C4-2B (cell line): ENCODE measurements around the gene PTF1A.

Experiments used
- H3K27ac ChIP-seq: fragments of 450-650 bp; 2 replicates; pipeline ENCODE4 v1.5.1; 2017
- CTCF ChIP-seq: fragments of 450-650 bp; conservative IDR thresholded peaks from 2 replicates; pipeline ENCODE4 v1.5.1; 2017; ENCODE audit warnings: mild to moderate bottlenecking
- ZFX ChIP-seq: fragments of 450-650 bp; IDR thresholded peaks from 2 replicates; pipeline ENCODE4 v1.6.1; 2017

The PTF1A gene

DNA sequence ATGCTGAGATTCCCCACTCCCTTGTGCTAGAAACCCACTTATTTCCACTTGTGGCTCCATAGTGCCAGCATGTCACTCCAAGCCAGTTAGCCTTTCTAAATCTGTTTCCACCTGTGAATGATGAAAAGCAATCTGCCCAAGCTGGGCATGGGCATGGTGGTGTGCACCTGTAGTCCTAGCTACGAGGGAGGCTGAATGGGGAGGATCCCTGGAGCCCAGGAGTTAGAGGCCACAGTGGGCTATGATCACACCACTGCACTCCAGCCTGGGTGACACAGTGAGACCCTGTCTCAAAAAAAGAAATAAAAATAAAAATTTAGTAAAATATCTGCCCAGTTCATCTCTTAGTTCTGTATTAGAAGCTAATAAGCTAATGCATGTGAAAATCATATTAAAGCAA, 5.0 kb upstream of the PTF1A start:
- TF ChIP-seq ZFX (no peak), CTCF (no peak)
- H3K27ac ChIP-seq = no peak overlapping the region

DNA sequence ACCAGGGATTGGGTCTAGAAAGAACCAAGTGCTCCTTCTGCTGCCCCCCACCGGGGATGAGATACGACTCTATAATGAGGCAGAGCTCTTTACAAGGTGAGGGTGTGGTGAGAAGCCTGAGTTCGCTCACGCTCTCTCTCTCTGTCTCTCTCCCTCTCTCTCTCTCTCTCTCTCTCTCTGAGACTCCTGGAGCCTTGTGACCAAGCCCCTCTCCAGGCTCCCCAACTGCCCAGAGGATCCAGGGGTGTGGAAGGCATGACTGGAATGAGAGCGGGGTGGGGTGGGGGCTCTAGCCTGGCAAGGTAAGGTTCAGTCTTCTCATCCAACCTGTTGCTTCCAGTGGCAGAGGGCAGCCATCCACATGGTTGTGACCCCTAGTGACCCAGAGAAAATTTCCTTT, 3.1 kb upstream of the PTF1A start:
- H3K27ac ChIP-seq = no peak overlapping the region
- TF ChIP-seq ZFX (no peak), CTCF (no peak)

DNA sequence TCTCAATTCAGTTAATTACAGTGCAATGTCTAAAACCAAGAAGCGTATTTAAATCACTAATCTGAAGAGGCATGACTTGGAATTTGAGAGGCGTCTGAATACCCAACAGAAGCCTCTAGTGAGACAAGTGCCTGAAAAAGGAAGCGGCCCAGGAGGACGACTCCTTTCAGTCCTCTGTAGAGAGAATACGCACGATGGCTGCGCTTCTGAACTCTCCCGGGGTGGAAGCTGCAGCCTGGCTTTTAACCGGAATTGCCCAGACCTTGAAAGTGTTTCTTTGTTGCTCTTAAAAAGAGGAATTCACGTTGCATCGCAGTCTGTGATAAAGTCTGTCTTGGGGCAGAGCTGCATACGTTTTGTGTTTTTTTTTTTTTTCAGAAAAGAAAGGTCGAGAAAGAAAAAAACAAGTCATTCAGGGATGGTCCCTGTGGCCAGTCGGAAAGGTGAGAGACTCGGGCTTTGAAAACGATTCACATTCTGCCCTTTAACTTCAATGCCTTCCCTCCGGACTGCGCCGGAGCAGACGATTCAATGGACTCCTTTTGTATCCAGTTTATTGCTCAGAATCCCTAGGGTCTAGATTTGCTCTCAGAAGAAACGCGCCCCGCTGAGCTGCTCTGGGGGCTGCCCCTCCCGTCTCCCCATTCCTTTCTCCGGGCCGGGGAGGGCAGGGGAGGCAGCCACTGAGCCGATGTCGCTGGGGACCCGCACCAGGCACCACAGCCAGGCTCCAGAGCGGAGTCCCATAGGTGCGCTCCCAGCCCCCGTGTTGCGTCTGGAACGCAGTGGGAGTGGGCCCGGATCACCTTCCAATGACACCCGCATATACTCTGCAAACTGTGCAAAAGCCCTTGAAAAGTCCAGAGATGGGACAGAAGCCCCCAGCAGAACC, 994 bp upstream of the PTF1A start:
- no peak overlapping the region for H3K27ac ChIP-seq
- TF ChIP-seq ZFX (no peak), CTCF (no peak)

- H3K27ac ChIP-seq = no peak overlapping the region
- TF ChIP-seq ZFX (no peak), CTCF (no peak)
Observed at GRCh38 chr10:23192712-23193434, 761 bp downstream of the PTF1A start.

DNA sequence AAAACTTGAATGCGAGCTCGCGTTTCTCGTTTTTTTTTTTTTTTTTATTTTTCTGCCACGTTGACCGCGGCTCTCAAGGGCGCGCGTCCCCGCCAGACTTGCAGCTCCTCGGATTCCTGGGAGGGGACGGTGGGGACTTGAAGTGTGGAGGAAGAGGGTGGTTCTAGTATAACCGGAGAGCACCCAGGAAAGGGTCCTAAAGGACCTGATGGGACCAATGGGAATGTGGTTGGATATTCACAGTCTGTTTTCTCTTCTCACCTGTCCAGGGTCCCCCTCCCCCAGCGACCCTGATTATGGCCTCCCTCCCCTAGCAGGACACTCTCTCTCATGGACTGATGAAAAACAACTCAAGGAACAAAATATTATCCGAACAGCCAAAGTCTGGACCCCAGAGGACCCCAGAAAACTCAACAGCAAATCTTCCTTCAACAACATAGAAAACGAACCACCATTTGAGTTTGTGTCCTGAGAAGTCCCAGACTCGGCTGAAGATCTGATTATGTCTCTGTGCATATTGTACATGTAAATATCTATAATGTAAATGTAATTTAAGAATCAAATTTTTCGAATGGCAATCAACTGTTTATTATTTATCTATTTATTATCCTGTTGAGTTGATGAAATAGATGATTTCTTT, 1.4 kb downstream of the PTF1A start:
- no peak overlapping the region for H3K27ac ChIP-seq
- TF ChIP-seq CTCF (no peak), ZFX (no peak)

DNA sequence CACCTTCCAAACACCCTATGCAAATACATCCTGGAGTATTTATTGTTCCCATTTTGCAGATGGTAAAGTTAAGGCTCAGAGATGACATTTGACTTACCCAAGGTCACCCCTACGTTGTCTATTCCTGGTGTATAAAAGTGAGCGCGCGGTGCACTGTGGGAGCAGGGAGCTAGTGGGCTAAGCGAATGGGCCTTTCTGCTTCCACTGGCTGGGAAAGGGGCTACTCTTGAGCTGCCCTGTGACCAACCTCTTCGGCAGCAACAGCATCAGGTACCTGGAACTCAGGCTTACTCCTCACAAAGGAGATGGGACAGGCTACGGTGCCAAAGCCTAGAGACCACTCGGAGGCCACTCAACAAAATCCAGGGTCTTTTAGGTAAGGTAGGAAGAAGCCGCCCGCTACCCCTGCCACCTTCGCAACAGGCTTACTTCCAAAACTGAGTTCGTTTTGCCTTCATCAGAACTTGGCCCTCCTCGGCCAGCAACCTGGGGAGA, 2.4 kb downstream of the PTF1A start:
- H3K27ac ChIP-seq = no peak overlapping the region
- TF ChIP-seq CTCF = no peak
